Midbrain (tissue), 1 donor: ENCODE measurements around the gene KRTAP2-1.
"Not testable (repeated sequence)": the region's sequence is repeated elsewhere in the genome, so short reads cannot be mapped to it uniquely, and the experiment has no call there.

Experiments
- DNase-seq: peaks from one replicate; lab custom pipeline; 2025; lab: John Stamatoyannopoulos, UW

KRTAP2-1 gene

GRCh38 chr17:41012326-41013120, 34.6 kb downstream of the KRTAP2-1 start:
- no peak for DNase-seq

GRCh38 chr17:41010441-41010840, 36.7 kb downstream of the KRTAP2-1 start:
- DNase-seq: no peak

GRCh38 chr17:41009936-41010335, 37.2 kb downstream of the KRTAP2-1 start:
- no peak for DNase-seq

GRCh38 chr17:41009301-41009760, 37.8 kb downstream of the KRTAP2-1 start:
- DNase-seq: no peak

GRCh38 chr17:41008811-41009210, 38.3 kb downstream of the KRTAP2-1 start, which contains the start of gene KRTAP3-1:
Gene KRTAP3-1 (minus strand): TSS chr17:41009128. CDS start chr17:41009074, 54 bp downstream.
- no peak for DNase-seq

GRCh38 chr17:41004397-41004796, 42.7 kb downstream of the KRTAP2-1 start:
- DNase-seq: no peak

GRCh38 chr17:41003926-41004325, 43.2 kb downstream of the KRTAP2-1 start:
- DNase-seq: no peak

GRCh38 chr17:41002814-41003213, 44.3 kb downstream of the KRTAP2-1 start:
- DNase-seq: no peak

GRCh38 chr17:41001795-41002194, 45.3 kb downstream of the KRTAP2-1 start:
- DNase-seq: no peak

- DNase-seq: not testable (repeated sequence)
These were observed 47.6 kb downstream of the KRTAP2-1 start, which contains the start of gene KRTAP3-2 for GRCh38 chr17:40999563-40999962. Gene KRTAP3-2 (minus strand): TSS chr17:40999906. CDS start chr17:40999853, 53 bp downstream.

- DNase-seq: no peak
These were observed 49.8 kb downstream of the KRTAP2-1 start for GRCh38 chr17:40997361-40997760.

- no peak for DNase-seq
These were observed 50.3 kb downstream of the KRTAP2-1 start for GRCh38 chr17:40996829-40997228.
